GM19468 (cell line): Measurements from ENCODE around the gene OR1D5.
"Not testable (repeated sequence)": the region's sequence is repeated elsewhere in the genome, so short reads cannot be mapped to it uniquely, and the experiment has no call there.

Experiments
- ATAC-seq: cut with Tn5 transposase; IDR thresholded peaks from one replicate; pipeline ENCODE4 v1.9.1; 2021; ENCODE audit warnings: mild to moderate bottlenecking, moderate library complexity, moderate number of reproducible peaks; ENCODE audit not compliant: unreplicated experiment; ENCODE audit errors: extremely low read depth

Gene OR1D5

GRCh38 chr17:3032258-3033247 lies 30.9 kb downstream of the OR1D5 start:
- no peak for ATAC-seq

DNA sequence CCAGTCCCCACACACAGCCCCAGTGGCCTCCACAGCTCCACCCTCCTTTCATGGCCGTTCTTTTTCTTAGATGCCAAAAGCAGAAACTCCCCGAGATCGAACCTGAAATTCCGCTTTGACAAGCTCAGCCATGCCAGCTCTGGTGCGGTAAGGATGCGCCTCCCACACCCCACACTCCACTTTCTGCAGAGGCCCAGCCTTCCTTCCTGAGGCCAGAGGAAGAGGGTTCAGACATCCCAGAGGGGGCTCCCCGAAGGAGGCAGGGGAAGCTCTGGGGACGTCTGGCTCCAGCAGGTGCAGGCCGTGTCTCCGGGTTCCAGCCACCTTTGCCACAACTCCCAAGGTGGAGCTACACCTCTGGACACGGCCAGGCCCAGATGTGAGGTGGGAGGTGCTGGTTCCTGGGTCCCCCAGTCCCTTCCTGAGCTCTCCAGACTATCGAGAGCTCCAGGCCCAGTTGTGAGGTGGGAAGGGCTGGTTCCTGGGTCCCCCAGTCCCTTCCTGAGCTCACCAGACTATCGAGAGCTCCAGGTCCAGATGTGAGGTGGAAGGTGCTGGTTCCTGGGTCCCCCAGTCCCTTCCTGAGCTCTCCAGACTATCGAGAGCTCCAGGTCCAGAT lies 32.4 kb downstream of the OR1D5 start:
- ATAC-seq, result not testable (repeated sequence)

GRCh38 chr17:3030096-3030495 lies 33.3 kb downstream of the OR1D5 start:
- no peak for ATAC-seq

- no peak for ATAC-seq
Measured at GRCh38 chr17:3029213-3029913, 34.0 kb downstream of the OR1D5 start.

- no peak for ATAC-seq
Measured at GRCh38 chr17:3027786-3028532, 35.4 kb downstream of the OR1D5 start.

- ATAC-seq, result no peak
Measured at GRCh38 chr17:3026856-3027751, 36.3 kb downstream of the OR1D5 start.

- ATAC-seq, result no peak
Measured at GRCh38 chr17:3026125-3026855, 37.1 kb downstream of the OR1D5 start.

DNA sequence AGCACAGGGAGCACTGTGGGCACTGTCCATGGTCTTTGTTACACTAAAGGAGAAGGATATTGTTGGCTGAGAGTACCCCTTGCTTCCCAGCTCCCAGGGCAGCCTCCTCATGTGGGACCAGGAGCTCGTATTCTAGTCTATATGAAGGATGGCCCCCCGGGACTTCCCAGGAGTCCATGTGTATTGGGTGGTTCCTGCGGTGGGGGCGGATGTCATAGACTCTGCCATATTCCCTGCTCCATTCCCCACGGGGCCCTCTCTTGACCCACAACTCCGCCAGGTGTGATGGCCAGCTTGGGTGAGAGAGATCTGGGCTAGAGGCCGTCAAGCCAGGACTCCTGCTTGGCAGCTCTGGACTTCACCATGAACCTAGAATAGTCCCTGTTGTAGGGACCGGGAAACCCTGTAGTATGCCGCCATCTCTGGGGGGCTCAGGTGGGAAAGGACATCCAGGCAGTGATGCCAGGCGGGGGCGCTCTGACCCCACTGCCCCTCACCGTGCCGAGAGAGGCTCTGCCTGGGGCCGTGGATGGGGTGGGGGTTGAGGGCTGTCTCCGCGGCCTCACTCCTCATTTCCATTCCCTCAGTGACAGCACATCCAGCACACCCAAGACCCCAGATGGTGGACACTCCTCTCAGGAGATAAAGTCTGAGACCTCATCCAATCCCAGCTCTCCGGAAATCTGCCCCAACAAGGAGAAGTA lies 37.8 kb downstream of the OR1D5 start:
- no peak for ATAC-seq

DNA sequence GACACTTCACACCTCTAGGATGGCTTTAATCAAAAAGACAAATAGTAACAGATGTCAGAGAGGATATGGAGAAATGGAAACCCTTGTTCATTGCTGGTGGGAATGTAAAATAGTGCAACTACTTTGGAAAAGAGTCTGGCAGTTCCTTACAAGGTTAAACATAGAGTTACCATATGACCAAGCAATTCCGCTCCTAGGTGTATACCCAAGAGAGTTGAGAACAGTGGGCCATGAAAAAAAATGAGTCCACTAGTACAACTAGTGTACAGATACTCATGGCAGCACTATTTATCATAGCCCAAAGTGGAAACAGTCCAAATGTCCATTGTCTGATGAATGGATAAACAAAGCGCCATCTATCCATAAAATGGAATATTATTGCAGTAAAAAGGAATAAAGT lies 39.1 kb downstream of the OR1D5 start:
- ATAC-seq, result no peak

GRCh38 chr17:3022197-3022596 lies 41.2 kb downstream of the OR1D5 start:
- no peak for ATAC-seq

DNA sequence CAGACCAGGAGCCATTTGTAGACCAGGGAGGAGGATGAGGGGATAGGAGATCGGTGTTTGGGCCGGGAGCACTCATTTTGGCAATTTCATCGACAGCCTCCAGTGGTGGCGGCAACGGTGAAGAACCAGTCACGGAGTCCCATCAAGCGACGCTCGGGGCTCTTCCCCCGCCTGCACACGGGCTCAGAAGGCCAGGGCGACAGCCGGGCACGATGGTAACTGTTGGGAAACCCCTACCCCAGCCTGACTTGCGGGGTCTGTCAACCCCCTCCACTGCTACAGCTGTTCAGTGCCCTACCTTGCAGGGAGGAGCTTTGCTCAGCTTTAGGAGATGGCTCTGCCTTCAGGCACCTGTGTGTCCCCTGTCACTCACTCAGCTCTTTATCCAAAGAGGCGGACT lies 43.0 kb downstream of the OR1D5 start:
- no peak for ATAC-seq

GRCh38 chr17:3019761-3020160 lies 43.6 kb downstream of the OR1D5 start:
- no peak for ATAC-seq

DNA sequence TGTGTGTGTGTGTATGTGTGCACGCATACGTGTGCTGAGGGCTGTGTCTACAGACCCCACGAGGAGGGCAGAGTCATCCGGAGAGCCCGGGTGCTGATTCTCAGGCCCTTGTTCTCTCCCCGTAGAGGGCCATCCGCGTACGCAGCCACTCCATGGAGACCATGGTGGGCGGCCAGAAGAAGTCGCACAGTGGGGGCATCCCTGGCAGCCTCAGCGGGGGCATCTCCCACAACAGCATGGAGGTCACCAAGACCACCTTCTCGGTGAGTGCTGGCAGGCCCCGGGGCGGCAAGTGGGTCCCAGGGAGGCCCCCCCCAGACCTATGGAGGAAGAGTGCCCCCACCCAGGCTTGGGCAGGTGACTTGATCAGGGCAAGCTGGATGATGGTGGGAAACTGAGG lies 45.5 kb downstream of the OR1D5 start:
- ATAC-seq, result no peak

GRCh38 chr17:3015890-3016289 lies 47.5 kb downstream of the OR1D5 start:
- ATAC-seq, result no peak

- no peak for ATAC-seq
Measured at GRCh38 chr17:3012926-3013581, 50.4 kb downstream of the OR1D5 start.
